A673 (cell line): ENCODE measurements around the gene CRADD. TPM values are rescaled to one million over a fixed set of nuclear protein-coding genes. Genes with fewer than 3 reads are reported as not detected.

Source experiments
- BruUV-seq: library from RNA; stranded (reverse); fragments of 400-500 nt; replicated peaks from 2 replicates; lab custom pipeline; 2021; lab: Mats Ljungman, UMichigan
- CTCF ChIA-PET: fragments of 300-600 bp; sonication (Branson Sonifier 250); formaldehyde crosslinking; loops from one replicate; lab custom pipeline; 2022; ENCODE audit warnings: antibody characterized with exemption; lab: Charles Lee
- POLR2A ChIA-PET: fragments of 300-600 bp; sonication (Branson Sonifier 250); formaldehyde crosslinking; loops from one replicate; lab custom pipeline; 2022; ENCODE audit warnings: antibody characterized with exemption; ENCODE audit not compliant: low non-redundant PET; lab: Charles Lee
- DNase-seq: peaks from one replicate; pipeline ENCODE4 v3.0.0-alpha.2; 2015; ENCODE audit warnings: low spot score
- H3K27ac ChIP-seq: fragments of 200-600 bp; sonication (generic); 2 replicates; pipeline ENCODE4 v1.5.1; 2016; ENCODE audit warnings: mixed run types, low read depth, mild to moderate bottlenecking, mixed read lengths, antibody characterized with exemption, low read length; ENCODE audit not compliant: poor library complexity, severe bottlenecking
- H3K27me3 ChIP-seq: fragments of 200-600 bp; sonication (generic); replicated peaks from 2 replicates; pipeline ENCODE4 v1.6.1; 2017; ENCODE audit warnings: mixed run types, low read depth, mild to moderate bottlenecking, mixed read lengths, antibody characterized with exemption, low read length; ENCODE audit not compliant: insufficient read depth, poor library complexity
- H3K36me3 ChIP-seq: fragments of 200-600 bp; sonication (generic); 2 replicates; pipeline ENCODE4 v1.6.1; 2016; ENCODE audit warnings: mixed run types, mild to moderate bottlenecking, mixed read lengths, antibody characterized with exemption, low read length; ENCODE audit not compliant: insufficient read depth, poor library complexity, severe bottlenecking
- H3K4me1 ChIP-seq: fragments of 200-600 bp; sonication (generic); 2 replicates; pipeline ENCODE4 v1.6.1; 2017; ENCODE audit warnings: mixed run types, mild to moderate bottlenecking, mixed read lengths, antibody characterized with exemption, low read length; ENCODE audit not compliant: insufficient read depth, poor library complexity, severe bottlenecking
- H3K4me3 ChIP-seq: fragments of 200-600 bp; sonication (generic); 2 replicates; pipeline ENCODE4 v1.5.1; 2016; ENCODE audit warnings: low read depth, mixed run types, mild to moderate bottlenecking, mixed read lengths, low read length; ENCODE audit not compliant: poor library complexity, severe bottlenecking
- H3K9me3 ChIP-seq: fragments of 200-600 bp; sonication (generic); 2 replicates; pipeline ENCODE4 v1.6.1; 2016; ENCODE audit warnings: mixed run types, low read depth, mild to moderate bottlenecking, mixed read lengths, antibody characterized with exemption, low read length; ENCODE audit not compliant: poor library complexity, severe bottlenecking
- CTCF ChIP-seq: fragments of 300-800, 200-600 bp; sonication (generic); conservative IDR thresholded peaks from 2 replicates; pipeline ENCODE4 v1.5.1; 2017; ENCODE audit warnings: low read depth, mild to moderate bottlenecking, antibody characterized with exemption, low read length, moderate library complexity, mixed read lengths
- EZH2 ChIP-seq: fragments of 200-600 bp; sonication (generic); IDR thresholded peaks from 2 replicates; pipeline ENCODE4 v1.6.1; 2017; ENCODE audit warnings: borderline replicate concordance, low read depth, mild to moderate bottlenecking, mixed read lengths, antibody characterized with exemption, low read length; ENCODE audit not compliant: poor library complexity, severe bottlenecking
- intact Hi-C: fragments of 100-400 bp; cut with micrococcal nuclease; formaldehyde crosslinking; loops from one replicate; pipeline ENCODE4 v1.10.0; 2022; ENCODE audit not compliant: unreplicated experiment
- total RNA-seq: library from RNA; stranded (reverse); gene quantifications from 2 replicates; pipeline ENCODE4 v1.2.3, GENCODE V29; 2021

Gene CRADD
- total RNA-seq, 1 experiment from 2014 or later = 9.1 TPM

GRCh38 chr12:93785249-93786010 lies 108.3 kb downstream of the CRADD start:
- no TSS peak for BruUV-seq
- POLR2A ChIA-PET = no interaction called here
- intact Hi-C loops = no loop called here
- TF ChIP-seq EZH2 (no peak), CTCF (no peak)
- peak; percentile 52 for DNase-seq
- CTCF ChIA-PET = interaction anchor here (0.5 kb wide), 1 partner anchor 421 kb away, joined by 3 read pairs; no protein-coding TSS in a partner anchor
- Histone ChIP-seq H3K4me3 (no peak overlapping the region), H3K27ac (no peak overlapping the region), H3K27me3 (no peaks in the 10 kb centered on the region), H3K9me3 (no peaks in the 10 kb centered on the region), H3K4me1 (peaks cover 22% of the 10 kb centered on the region), H3K36me3 (no peaks in the 10 kb centered on the region)

GRCh38 chr12:93786656-93787397 lies 109.7 kb downstream of the CRADD start:
- no peak overlapping the region for H3K4me3 ChIP-seq
- DNase-seq = no peak
- BruUV-seq = no TSS peak
- H3K4me1 ChIP-seq = peaks cover 30% of the 10 kb centered on the region
- H3K9me3 ChIP-seq = no peaks in the 10 kb centered on the region
- H3K27me3 ChIP-seq = no peaks in the 10 kb centered on the region
- no peaks in the 10 kb centered on the region for H3K36me3 ChIP-seq
- TF ChIP-seq CTCF (no peak), EZH2 (no peak)
- no peak overlapping the region for H3K27ac ChIP-seq
- ChIA-PET POLR2A (no interaction called here), CTCF (no interaction called here)
- intact Hi-C loops = no loop called here

GRCh38 chr12:93788853-93789252 lies 111.7 kb downstream of the CRADD start:
- ChIA-PET CTCF (no interaction called here), POLR2A (no interaction called here)
- H3K27ac ChIP-seq = no peak overlapping the region
- no peaks in the 10 kb centered on the region for H3K9me3 ChIP-seq
- H3K4me1 ChIP-seq = peaks cover 25% of the 10 kb centered on the region
- intact Hi-C loops = no loop called here
- no peaks in the 10 kb centered on the region for H3K27me3 ChIP-seq
- H3K36me3 ChIP-seq = no peaks in the 10 kb centered on the region
- TF ChIP-seq EZH2 (no peak), CTCF (no peak)
- BruUV-seq = no TSS peak
- no peak overlapping the region for H3K4me3 ChIP-seq
- DNase-seq = no peak
